Neural progenitor cell (in vitro differentiated cells): ENCODE measurements around the gene AFF3. TPM values are rescaled to one million over a fixed set of nuclear protein-coding genes. Genes with fewer than 3 reads are reported as not detected.
"Not testable (repeated sequence)": the region's sequence is repeated elsewhere in the genome, so short reads cannot be mapped to it uniquely, and the experiment has no call there.

ENCODE experiments used
- DNase-seq: peaks from one replicate; pipeline ENCODE4 v3.0.0-alpha.2; 2016; ENCODE audit warnings: low spot score
- H2AFZ ChIP-seq: fragments of 200-600 bp; sonication (generic); replicated peaks from 2 replicates; pipeline ENCODE4 v1.6.1; 2016; ENCODE audit warnings: antibody characterized with exemption
- H3F3A ChIP-seq: fragments of 200-600 bp; sonication (generic); 2 replicates; pipeline ENCODE4 v1.6.1; 2016; ENCODE audit warnings: antibody characterized with exemption, low read depth
- H3K27ac ChIP-seq: fragments of 200-600 bp; sonication (generic); 2 replicates; pipeline ENCODE4 v1.5.1; 2016; ENCODE audit warnings: mild to moderate bottlenecking
- H3K27me3 ChIP-seq: fragments of 200-600 bp; sonication (generic); 2 replicates; pipeline ENCODE4 v1.6.1; 2016; ENCODE audit warnings: mild to moderate bottlenecking, moderate library complexity
- H3K36me3 ChIP-seq: fragments of 200-600 bp; sonication (generic); 2 replicates; pipeline ENCODE4 v1.5.1; 2016
- H3K4me1 ChIP-seq: fragments of 200-600 bp; sonication (generic); 2 replicates; pipeline ENCODE4 v1.6.1; 2016; ENCODE audit warnings: mixed run types
- H3K4me2 ChIP-seq: fragments of 200-600 bp; sonication (generic); 2 replicates; pipeline ENCODE4 v1.6.1; 2016
- H3K4me3 ChIP-seq: fragments of 200-600 bp; sonication (generic); 2 replicates; pipeline ENCODE4 v1.5.1; 2016
- H3K79me2 ChIP-seq: fragments of 200-600 bp; sonication (generic); 2 replicates; pipeline ENCODE4 v1.6.1; 2016; ENCODE audit warnings: low read depth
- H3K9ac ChIP-seq: fragments of 200-600 bp; sonication (generic); 2 replicates; pipeline ENCODE4 v1.6.1; 2016
- H3K9me3 ChIP-seq: fragments of 200-600 bp; sonication (generic); 2 replicates; pipeline ENCODE4 v1.5.1; 2016; ENCODE audit warnings: low read depth
- H4K20me1 ChIP-seq: fragments of 200-600 bp; sonication (generic); 2 replicates; pipeline ENCODE4 v1.6.1; 2016; ENCODE audit warnings: low read depth
- H3K27ac Mint-ChIP-seq: 3 replicates; pipeline ENCODE4 v1.8.0; 2021; ENCODE audit warnings: mixed read lengths
- H3K27me3 Mint-ChIP-seq: 2 replicates; pipeline ENCODE4 v1.8.0; 2022; ENCODE audit warnings: low read depth, mild to moderate bottlenecking, inconsistent platforms, moderate library complexity, mixed read lengths; ENCODE audit not compliant: insufficient read depth
- H3K36me3 Mint-ChIP-seq: 3 replicates; pipeline ENCODE4 v1.8.0; 2021; ENCODE audit warnings: mixed read lengths
- H3K4me1 Mint-ChIP-seq: 3 replicates; pipeline ENCODE4 v1.8.0; 2021; ENCODE audit warnings: mixed read lengths
- H3K4me3 Mint-ChIP-seq: 3 replicates; pipeline ENCODE4 v1.8.0; 2021; ENCODE audit warnings: mild to moderate bottlenecking, moderate library complexity, mixed read lengths
- H3K9me3 Mint-ChIP-seq: 3 replicates; pipeline ENCODE4 v1.8.0; 2020; ENCODE audit warnings: mixed read lengths
- EZH2 ChIP-seq: fragments of 200-600 bp; sonication (generic); IDR thresholded peaks from 2 replicates; pipeline ENCODE4 v1.6.1; 2017; ENCODE audit warnings: antibody characterized with exemption, mild to moderate bottlenecking, moderate library complexity
- EZH2phosphoT487 ChIP-seq: fragments of 200-600 bp; sonication (generic); IDR thresholded peaks from 2 replicates; pipeline ENCODE4 v1.6.1; 2017; ENCODE audit warnings: antibody characterized with exemption
- total RNA-seq: library from RNA; depleted of rRNA; stranded (reverse); fragments of >200 nt; gene quantifications from 2 replicates; pipeline ENCODE4 v1.2.3, GENCODE V29; 2015; ENCODE audit warnings: low replicate concordance
- TF ChIP-seq, protein P1 (sequence below): fragments of 200-600 bp; sonication (generic); IDR thresholded peaks from 2 replicates; pipeline ENCODE4 v1.5.1; 2017; ENCODE audit warnings: antibody characterized with exemption, mild to moderate bottlenecking

Gene AFF3
- total RNA-seq, 1 donor from 2014 or later = 0.26 TPM

DNA sequence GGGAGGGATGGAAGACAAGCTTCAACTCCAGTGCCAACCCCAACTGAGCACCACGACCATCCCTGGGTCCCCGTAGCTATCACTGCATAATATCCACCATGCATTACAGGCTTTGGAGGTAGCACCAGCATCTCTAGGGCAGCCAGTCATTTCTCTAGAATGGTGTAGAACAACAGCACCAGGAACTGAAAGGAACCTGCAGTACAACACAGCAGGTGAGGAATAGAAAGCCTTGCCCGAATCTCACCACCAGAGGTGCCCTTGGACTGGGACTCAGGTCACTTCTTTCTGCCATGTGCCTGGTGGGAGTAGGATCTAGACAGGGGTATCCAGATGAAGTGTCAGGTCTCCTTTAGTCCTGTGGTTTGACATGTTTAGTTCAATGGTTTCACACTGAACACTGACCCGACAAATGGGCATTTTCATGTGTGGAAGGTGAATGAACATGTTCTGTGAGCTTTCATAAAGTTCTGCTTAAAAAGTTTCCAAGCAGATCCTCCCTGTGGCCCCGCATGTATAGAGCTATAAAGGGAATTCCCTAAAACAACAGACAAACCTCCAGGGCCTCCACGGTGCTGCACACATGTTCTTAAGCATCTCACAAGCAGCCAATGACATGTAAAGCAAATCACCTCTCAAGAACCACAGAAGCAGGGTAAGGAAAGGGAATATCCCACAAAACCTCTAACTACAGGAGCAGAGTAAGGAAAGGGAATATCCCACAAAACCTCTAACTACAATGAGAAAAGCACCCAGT, 208.3 kb downstream of the AFF3 start:
- Histone ChIP-seq H3K4me2 (no peak overlapping the region), H3K4me1 (no peaks in the 10 kb centered on the region), H3K36me3 (no peaks in the 10 kb centered on the region), H3K27me3 (peaks cover 6% of the 10 kb centered on the region), H3F3A (no peaks in the 10 kb centered on the region), H4K20me1 (no peaks in the 10 kb centered on the region), H3K4me3 (no peak overlapping the region), H2AFZ (no peak overlapping the region), H3K9ac (no peak overlapping the region), H3K27ac (no peak overlapping the region), H3K79me2 (no peaks in the 10 kb centered on the region), H3K9me3 (no peaks in the 10 kb centered on the region)
- no peak for DNase-seq
- Mint-ChIP-seq H3K27me3 (peaks cover 2% of the 10 kb centered on the region), H3K36me3 (no peaks in the 10 kb centered on the region), H3K9me3 (peaks cover 1% of the 10 kb centered on the region), H3K4me3 (no peak overlapping the region), H3K4me1 (peaks cover 9% of the 10 kb centered on the region), H3K27ac (no peak overlapping the region)
- TF ChIP-seq EZH2 (no peak), EZH2phosphoT487 (no peak)
- TF ChIP-seq, protein P1, sequence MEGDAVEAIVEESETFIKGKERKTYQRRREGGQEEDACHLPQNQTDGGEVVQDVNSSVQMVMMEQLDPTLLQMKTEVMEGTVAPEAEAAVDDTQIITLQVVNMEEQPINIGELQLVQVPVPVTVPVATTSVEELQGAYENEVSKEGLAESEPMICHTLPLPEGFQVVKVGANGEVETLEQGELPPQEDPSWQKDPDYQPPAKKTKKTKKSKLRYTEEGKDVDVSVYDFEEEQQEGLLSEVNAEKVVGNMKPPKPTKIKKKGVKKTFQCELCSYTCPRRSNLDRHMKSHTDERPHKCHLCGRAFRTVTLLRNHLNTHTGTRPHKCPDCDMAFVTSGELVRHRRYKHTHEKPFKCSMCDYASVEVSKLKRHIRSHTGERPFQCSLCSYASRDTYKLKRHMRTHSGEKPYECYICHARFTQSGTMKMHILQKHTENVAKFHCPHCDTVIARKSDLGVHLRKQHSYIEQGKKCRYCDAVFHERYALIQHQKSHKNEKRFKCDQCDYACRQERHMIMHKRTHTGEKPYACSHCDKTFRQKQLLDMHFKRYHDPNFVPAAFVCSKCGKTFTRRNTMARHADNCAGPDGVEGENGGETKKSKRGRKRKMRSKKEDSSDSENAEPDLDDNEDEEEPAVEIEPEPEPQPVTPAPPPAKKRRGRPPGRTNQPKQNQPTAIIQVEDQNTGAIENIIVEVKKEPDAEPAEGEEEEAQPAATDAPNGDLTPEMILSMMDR = no peak

GRCh38 chr2:99933491-99933890, 208.9 kb downstream of the AFF3 start:
- not testable (repeated sequence) for H3K36me3 Mint-ChIP-seq, H3K27me3 Mint-ChIP-seq, H3K79me2 ChIP-seq, H3K4me1 ChIP-seq, H2AFZ ChIP-seq, DNase-seq, H3K4me3 ChIP-seq, H3K27ac ChIP-seq, H3K27me3 ChIP-seq, H3K4me2 ChIP-seq, H3K9me3 ChIP-seq, H3K9ac ChIP-seq, H3F3A ChIP-seq, H3K4me3 Mint-ChIP-seq, H3K9me3 Mint-ChIP-seq, H3K27ac Mint-ChIP-seq, H4K20me1 ChIP-seq, H3K4me1 Mint-ChIP-seq, H3K36me3 ChIP-seq

GRCh38 chr2:99928470-99929053, 213.8 kb downstream of the AFF3 start:
- Histone ChIP-seq H3K27ac (no peak overlapping the region), H3K4me1 (no peaks in the 10 kb centered on the region), H3K4me3 (no peak overlapping the region), H2AFZ (no peak overlapping the region), H3F3A (no peaks in the 10 kb centered on the region), H3K9ac (no peak overlapping the region), H3K79me2 (no peaks in the 10 kb centered on the region), H4K20me1 (no peaks in the 10 kb centered on the region), H3K9me3 (no peaks in the 10 kb centered on the region), H3K27me3 (no peaks in the 10 kb centered on the region), H3K4me2 (no peak overlapping the region), H3K36me3 (no peaks in the 10 kb centered on the region)
- no peaks in the 10 kb centered on the region for H3K4me1 Mint-ChIP-seq
- TF ChIP-seq, protein P1 = no peak
- TF ChIP-seq EZH2 (no peak), EZH2phosphoT487 (no peak)
- H3K27ac Mint-ChIP-seq = no peak overlapping the region
- no peak overlapping the region for H3K4me3 Mint-ChIP-seq
- no peak for DNase-seq
- H3K9me3 Mint-ChIP-seq = no peaks in the 10 kb centered on the region
- H3K27me3 Mint-ChIP-seq = peaks cover 2% of the 10 kb centered on the region
- H3K36me3 Mint-ChIP-seq = no peaks in the 10 kb centered on the region

GRCh38 chr2:99927690-99928207, 214.6 kb downstream of the AFF3 start:
- not testable (repeated sequence) for H3K27me3 Mint-ChIP-seq, H3K36me3 Mint-ChIP-seq, H3K79me2 ChIP-seq, H4K20me1 ChIP-seq, H3K27me3 ChIP-seq, H3F3A ChIP-seq, H3K27ac Mint-ChIP-seq, H3K9me3 ChIP-seq, H3K4me3 ChIP-seq, DNase-seq, H3K4me1 Mint-ChIP-seq, H3K36me3 ChIP-seq, H2AFZ ChIP-seq, H3K4me1 ChIP-seq, H3K4me3 Mint-ChIP-seq, H3K4me2 ChIP-seq, H3K9ac ChIP-seq, H3K9me3 Mint-ChIP-seq, H3K27ac ChIP-seq
